22Rv1 (cell line): ENCODE measurements around the gene TNFRSF8.

Experiments
- H3K27ac ChIP-seq: fragments of 450-650 bp; 2 replicates; pipeline ENCODE4 v1.5.1; 2017
- CTCF ChIP-seq: fragments of 450-650 bp; IDR thresholded peaks from 2 replicates; pipeline ENCODE4 v1.5.1; 2017; ENCODE audit warnings: mild to moderate bottlenecking
- ZFX ChIP-seq: fragments of 450-650 bp; IDR thresholded peaks from 2 replicates; pipeline ENCODE4 v1.6.1; 2017; ENCODE audit warnings: antibody characterized with exemption, borderline replicate concordance

Gene TNFRSF8

GRCh38 chr1:12082988-12083387 lies 19.9 kb downstream of the TNFRSF8 start:
- TF ChIP-seq CTCF (no peak), ZFX (no peak)
- no peak overlapping the region for H3K27ac ChIP-seq

- no peak overlapping the region for H3K27ac ChIP-seq
- TF ChIP-seq CTCF (no peak), ZFX (no peak)
These were observed 20.7 kb downstream of the TNFRSF8 start for GRCh38 chr1:12083766-12084165.

DNA sequence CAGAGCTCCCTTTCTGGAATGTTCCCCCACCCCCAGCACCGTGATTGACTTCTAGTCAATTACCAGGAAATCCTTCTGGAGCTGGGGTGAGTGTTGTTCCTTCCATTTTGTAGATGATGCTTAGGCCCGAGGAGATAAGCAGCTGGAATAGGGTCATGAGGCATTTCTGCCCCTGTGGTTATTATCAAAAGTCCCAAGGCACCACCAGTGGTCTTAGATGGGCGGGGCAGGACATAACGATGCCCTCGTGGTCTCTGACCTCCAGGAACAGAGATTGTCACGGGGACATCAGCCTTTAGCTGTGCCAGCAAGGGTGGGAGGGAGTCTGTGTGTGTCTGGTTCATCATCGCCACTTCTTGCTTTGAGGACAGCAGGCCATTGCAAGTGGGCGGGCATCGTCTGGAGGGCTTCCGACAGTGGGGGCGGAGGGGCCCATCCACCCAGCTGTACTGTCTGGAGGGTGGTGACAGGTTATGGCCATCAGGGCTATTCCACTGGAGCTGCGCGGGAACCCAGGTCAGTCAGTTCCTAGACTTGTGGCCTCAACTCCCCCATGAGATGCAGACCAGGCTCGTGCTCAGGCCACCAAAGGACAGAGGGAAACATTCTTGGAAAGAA lies 22.6 kb downstream of the TNFRSF8 start:
- no peak overlapping the region for H3K27ac ChIP-seq
- no peak for TF ChIP-seq ZFX
- no peak for TF ChIP-seq CTCF

GRCh38 chr1:12087797-12088314 lies 24.8 kb downstream of the TNFRSF8 start:
- TF ChIP-seq CTCF: no peak
- TF ChIP-seq ZFX: no peak
- no peak overlapping the region for H3K27ac ChIP-seq

GRCh38 chr1:12088607-12089006 lies 25.5 kb downstream of the TNFRSF8 start:
- TF ChIP-seq ZFX (no peak), CTCF (no peak)
- no peak overlapping the region for H3K27ac ChIP-seq

DNA sequence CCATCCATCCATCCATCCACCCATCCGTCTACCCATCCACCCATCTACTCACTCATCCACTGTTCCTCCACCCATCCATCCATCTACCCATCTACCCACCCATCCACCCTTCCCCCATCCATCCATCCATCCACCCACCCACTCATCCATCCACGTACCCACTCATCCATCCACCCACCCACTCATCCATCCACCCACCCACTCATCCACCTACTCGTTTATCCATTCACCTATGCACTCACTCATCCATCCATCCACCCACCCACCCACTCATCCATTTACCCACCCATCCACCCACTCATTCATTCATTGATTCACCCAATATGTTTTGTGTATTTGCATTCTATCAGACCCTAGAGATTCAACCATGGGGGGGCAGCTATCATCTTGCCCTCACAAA lies 27.2 kb downstream of the TNFRSF8 start:
- H3K27ac ChIP-seq: no peak overlapping the region

More for the DNA sequence above, 27.2 kb downstream of the TNFRSF8 start:
- TF ChIP-seq CTCF (no peak), ZFX (no peak)
